ENCODE measurements around the gene ATOH7. TPM values are rescaled to one million over a fixed set of nuclear protein-coding genes. Genes with fewer than 3 reads are reported as not detected.

Gene ATOH7
- total RNA-seq, 1 experiment from 2014 or later: 0.31 TPM

- CTCF ChIA-PET: no interaction called here
- H3K9me3 Mint-ChIP-seq: peaks cover 48% of the 10 kb centered on the region
- TF ChIP-seq ESRRA (CRISPR knock-in tag; IDR thresholded peaks at IDR 0.05; ENCODE audit: borderline replicate concordance): no peak
- no peak for TF ChIP-seq ATF2 (CRISPR knock-in tag; IDR thresholded peaks at IDR 0.05; ENCODE audit: borderline replicate concordance, low read depth)
- TF ChIP-seq FOXK1 (CRISPR knock-in tag; IDR thresholded peaks at IDR 0.05): no peak
- TF ChIP-seq FOXP1 (CRISPR knock-in tag; IDR thresholded peaks at IDR 0.05; ENCODE audit: borderline replicate concordance): no peak
- no peak for TF ChIP-seq MXD4 (CRISPR knock-in tag; IDR thresholded peaks at IDR 0.05; ENCODE audit: borderline replicate concordance)
- no peak for TF ChIP-seq ZNF121 (CRISPR knock-in tag; IDR thresholded peaks at IDR 0.05)
- no peak for TF ChIP-seq ZBTB43 (CRISPR knock-in tag; IDR thresholded peaks at IDR 0.05)
- no peak for TF ChIP-seq USF2 (CRISPR knock-in tag; IDR thresholded peaks at IDR 0.05)
- peaks cover 12% of the 10 kb centered on the region for H3K27me3 Mint-ChIP-seq (ENCODE audit: low read depth)
- DNase-seq (ENCODE audit: low spot score): no peak
- H3K4me1 Mint-ChIP-seq: peaks cover 3% of the 10 kb centered on the region
- peaks cover 26% of the 10 kb centered on the region for H3K36me3 Mint-ChIP-seq
- no peak for ATAC-seq
- no peak overlapping the region for H3K27ac Mint-ChIP-seq
- POLR2A ChIA-PET: no interaction called here
- H3K4me3 Mint-ChIP-seq: no peak overlapping the region
These were observed 44.3 kb upstream of the ATOH7 start for GRCh38 chr10:68276224-68276623.

- H3K4me1 Mint-ChIP-seq: peaks cover 4% of the 10 kb centered on the region
- CTCF ChIA-PET: no interaction called here
These were observed 43.8 kb upstream of the ATOH7 start for GRCh38 chr10:68275600-68276126.

More at GRCh38 chr10:68275600-68276126, 43.8 kb upstream of the ATOH7 start:
- Mint-ChIP-seq H3K4me3 (no peak overlapping the region), H3K27me3 (ENCODE audit: low read depth) (peaks cover 13% of the 10 kb centered on the region), H3K9me3 (peaks cover 47% of the 10 kb centered on the region), H3K27ac (no peak overlapping the region), H3K36me3 (peaks cover 26% of the 10 kb centered on the region)
- DNase-seq (ENCODE audit: low spot score): no peak
- ATAC-seq: no peak
- POLR2A ChIA-PET: no interaction called here
- TF ChIP-seq ZNF232 (CRISPR knock-in tag; IDR thresholded peaks at IDR 0.05) (no peak), ZNF512 (CRISPR knock-in tag; IDR thresholded peaks at IDR 0.05; ENCODE audit: borderline replicate concordance) (no peak), SP1 (CRISPR knock-in tag; conservative IDR thresholded peaks at IDR 0.05) (no peak), NR1H2 (CRISPR knock-in tag; IDR thresholded peaks at IDR 0.05) (no peak), PREB (CRISPR knock-in tag; IDR thresholded peaks at IDR 0.05; ENCODE audit: borderline replicate concordance) (no peak), MAX (CRISPR knock-in tag; IDR thresholded peaks at IDR 0.05) (no peak), E2F5 (CRISPR knock-in tag; IDR thresholded peaks at IDR 0.05) (no peak), ZNF425 (CRISPR knock-in tag; conservative IDR thresholded peaks at IDR 0.05) (no peak), CREB1 (CRISPR knock-in tag; IDR thresholded peaks at IDR 0.05) (no peak), ZNF138 (CRISPR knock-in tag; conservative IDR thresholded peaks at IDR 0.05) (no peak), MXD4 (CRISPR knock-in tag; IDR thresholded peaks at IDR 0.05; ENCODE audit: borderline replicate concordance) (no peak), PRRX2 (CRISPR knock-in tag; IDR thresholded peaks at IDR 0.05) (no peak), ZNF317 (CRISPR knock-in tag; IDR thresholded peaks at IDR 0.05; ENCODE audit: borderline replicate concordance, low read depth) (no peak), FOXP1 (CRISPR knock-in tag; IDR thresholded peaks at IDR 0.05; ENCODE audit: borderline replicate concordance) (no peak), ZNF121 (CRISPR knock-in tag; IDR thresholded peaks at IDR 0.05) (no peak)
